NT2/D1 (cell line): ENCODE measurements around the gene MAN1B1.
A peak's percentile ranks its signal among the peaks of the same experiment; 100 is the strongest.

Experiments
- DNase-seq: peaks from one replicate; pipeline ENCODE4 v3.0.0-alpha.2; 2011; ENCODE audit warnings: low read depth, low spot score
- H3K27me3 ChIP-seq: 2 replicates; pipeline ENCODE4 v1.6.0; 2011; ENCODE audit warnings: mild to moderate bottlenecking; ENCODE audit not compliant: insufficient read length, insufficient read depth
- H3K36me3 ChIP-seq: 2 replicates; pipeline ENCODE4 v1.6.1; 2011; ENCODE audit warnings: mild to moderate bottlenecking, low read length, mixed read lengths; ENCODE audit not compliant: insufficient read depth, insufficient read length
- H3K4me1 ChIP-seq: 2 replicates; pipeline ENCODE4 v1.5.1; 2011; ENCODE audit not compliant: insufficient read depth, insufficient read length
- H3K4me3 ChIP-seq: 2 replicates; pipeline ENCODE4 v1.5.1; 2011; ENCODE audit warnings: low read depth; ENCODE audit not compliant: insufficient read length
- H3K9ac ChIP-seq: 2 replicates; pipeline ENCODE4 v1.6.0; 2011; ENCODE audit warnings: low read depth; ENCODE audit not compliant: insufficient read length
- H3K9me3 ChIP-seq: 2 replicates; pipeline ENCODE4 v1.5.1; 2011; ENCODE audit warnings: mild to moderate bottlenecking, low read length; ENCODE audit not compliant: insufficient read depth
- SUZ12 ChIP-seq: IDR thresholded peaks from 2 replicates; pipeline ENCODE4 v1.6.1; 2011; ENCODE audit not compliant: insufficient read length, insufficient read depth; ENCODE audit errors: extremely low read depth
- YY1 ChIP-seq: IDR thresholded peaks from 2 replicates; pipeline ENCODE4 v1.6.1; 2011; ENCODE audit not compliant: insufficient read length, insufficient read depth
- ZNF274 ChIP-seq: IDR thresholded peaks from 2 replicates; pipeline ENCODE4 v1.6.1; 2011; ENCODE audit warnings: mild to moderate bottlenecking, low read depth, low read length

Gene MAN1B1

DNA sequence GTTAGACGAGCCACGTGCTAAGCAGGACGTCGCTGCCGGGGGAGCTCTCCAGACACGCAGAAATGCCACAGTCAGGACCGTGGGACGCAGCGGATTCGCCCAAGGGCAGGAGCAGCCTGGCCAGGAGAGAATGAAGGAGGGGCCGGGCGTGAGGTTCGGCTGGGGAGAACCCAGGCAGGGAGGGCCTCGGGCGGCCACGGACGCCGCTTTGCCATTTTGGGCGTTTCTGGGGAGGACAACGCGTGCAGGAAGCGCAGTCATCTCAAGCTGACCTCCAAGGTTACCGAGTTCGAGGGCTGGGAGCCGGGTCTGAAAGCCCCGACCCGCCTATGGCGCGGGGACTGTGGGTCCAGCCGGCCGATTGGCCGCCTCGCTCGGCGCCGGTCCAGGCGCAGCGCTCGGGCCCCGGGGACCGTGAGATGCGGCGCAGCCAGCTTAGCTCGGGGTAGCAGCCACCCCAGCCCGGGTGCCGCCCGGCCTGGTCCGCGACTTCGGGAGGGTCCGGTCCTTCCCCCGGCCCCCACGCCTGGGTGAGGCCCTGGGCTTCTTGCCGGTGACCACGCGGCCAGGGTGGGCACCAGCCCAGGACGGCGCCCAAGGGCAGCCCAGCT lies 760 bp upstream of the MAN1B1 start:
- Histone ChIP-seq H3K9me3 (no peaks in the 10 kb centered on the region), H3K27me3 (no peaks in the 10 kb centered on the region), H3K4me1 (peaks cover 21% of the 10 kb centered on the region), H3K4me3 (peak overlapping the region; percentile 81), H3K9ac (peak overlapping the region; percentile 96), H3K36me3 (peaks cover 39% of the 10 kb centered on the region)
- no peak for DNase-seq
- TF ChIP-seq SUZ12: no peak
- TF ChIP-seq ZNF274: no peak
- TF ChIP-seq YY1: no peak

DNA sequence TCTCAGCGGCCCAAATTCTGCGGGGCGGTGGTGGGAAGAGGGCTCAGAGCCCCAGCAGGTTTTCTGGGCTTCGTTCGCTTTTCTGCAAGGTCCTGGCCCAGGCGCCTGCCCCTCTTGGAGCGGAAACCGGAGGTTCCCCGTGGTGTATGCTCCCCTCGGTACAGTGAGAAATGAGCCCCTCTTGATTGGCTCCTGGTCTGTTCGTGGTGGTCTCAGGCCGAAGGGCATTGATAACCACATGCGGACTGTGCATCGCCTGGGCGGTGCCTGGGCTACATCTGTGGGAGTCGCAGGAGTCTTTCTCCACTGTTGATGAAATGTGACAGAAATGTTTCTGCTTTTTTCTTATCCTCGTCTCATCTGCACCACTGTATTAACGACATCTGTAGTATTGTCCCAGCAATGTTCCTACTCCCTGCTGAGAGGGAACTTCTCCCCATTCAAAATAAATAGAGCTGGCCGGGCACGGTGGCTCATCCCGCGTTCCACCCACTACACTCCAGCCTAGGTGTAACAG lies 682 bp downstream of the MAN1B1 start:
- TF ChIP-seq YY1 (no peak), ZNF274 (no peak)
- Histone ChIP-seq H3K27me3 (no peaks in the 10 kb centered on the region), H3K4me1 (peaks cover 20% of the 10 kb centered on the region), H3K4me3 (peak overlapping the region; percentile 87), H3K36me3 (peaks cover 36% of the 10 kb centered on the region), H3K9ac (peak overlapping the region; percentile 93), H3K9me3 (no peaks in the 10 kb centered on the region)
- DNase-seq: no peak

DNA sequence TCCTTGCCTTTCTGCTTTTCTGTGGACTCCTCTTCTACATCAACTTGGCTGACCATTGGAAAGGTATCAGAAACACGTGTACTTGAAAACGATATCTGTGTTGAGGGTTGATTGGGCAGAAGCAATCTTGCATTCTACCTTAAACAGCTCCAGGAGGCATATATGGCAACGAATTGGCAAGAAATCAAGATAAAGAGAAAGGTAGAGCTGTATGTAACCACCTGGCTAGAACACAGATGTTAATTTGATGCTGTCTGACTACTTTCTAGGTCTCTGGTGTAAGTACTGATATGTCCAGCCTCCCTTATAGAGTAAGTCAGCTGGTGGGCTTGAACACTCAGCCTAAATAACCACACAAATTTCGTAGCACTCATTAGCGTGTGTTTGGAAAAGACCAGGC lies 1.3 kb downstream of the MAN1B1 start:
- Histone ChIP-seq H3K27me3 (no peaks in the 10 kb centered on the region), H3K9me3 (no peaks in the 10 kb centered on the region), H3K36me3 (peaks cover 35% of the 10 kb centered on the region), H3K9ac (peak overlapping the region; percentile 93), H3K4me1 (peaks cover 14% of the 10 kb centered on the region), H3K4me3 (peak overlapping the region; percentile 87)
- TF ChIP-seq ZNF274: no peak
- TF ChIP-seq YY1: no peak
- no peak for TF ChIP-seq SUZ12
- DNase-seq: no peak

DNA sequence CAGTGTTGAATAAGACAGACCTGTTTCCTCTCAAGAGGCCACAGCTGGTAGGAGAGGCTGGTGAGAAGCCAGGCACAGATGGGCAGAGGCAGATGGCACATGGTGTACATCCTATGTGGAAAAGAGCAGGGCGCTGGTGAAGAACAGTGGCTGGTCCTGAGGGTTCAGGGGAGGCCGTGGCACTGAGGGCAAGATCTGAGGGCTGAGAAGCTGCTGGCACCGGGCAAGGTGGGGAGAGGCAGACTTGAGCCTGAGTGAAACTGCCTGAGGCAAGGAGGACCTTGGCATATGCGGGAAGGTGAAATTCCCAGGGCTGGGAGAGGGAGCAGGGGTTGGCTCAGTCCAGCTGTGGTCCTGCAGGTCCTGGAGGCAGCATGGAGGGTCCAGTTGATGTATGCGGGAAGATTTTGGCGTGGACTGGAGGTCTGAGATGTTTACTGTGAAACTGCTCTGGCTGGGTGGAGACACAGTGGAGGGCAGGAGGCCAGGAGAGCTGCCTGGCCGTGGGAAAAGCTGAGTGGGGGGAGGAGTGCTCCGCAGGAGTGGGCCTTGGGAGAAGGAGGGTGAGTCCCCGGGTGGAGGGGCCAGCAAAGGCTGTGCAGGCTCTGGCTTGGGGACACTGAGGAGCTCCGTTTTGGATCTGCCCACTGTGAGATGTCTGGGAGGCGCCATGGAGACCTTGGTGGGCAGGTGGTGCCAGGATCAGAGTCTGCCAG lies 2.6 kb downstream of the MAN1B1 start:
- H3K4me1 ChIP-seq: peaks cover 6% of the 10 kb centered on the region
- peaks cover 34% of the 10 kb centered on the region for H3K36me3 ChIP-seq
- TF ChIP-seq ZNF274: no peak
- TF ChIP-seq SUZ12: no peak
- no peak for TF ChIP-seq YY1
- H3K9me3 ChIP-seq: no peaks in the 10 kb centered on the region
- peak overlapping the region; percentile 58 for H3K9ac ChIP-seq
- no peak for DNase-seq
- no peak overlapping the region for H3K4me3 ChIP-seq
- no peaks in the 10 kb centered on the region for H3K27me3 ChIP-seq

DNA sequence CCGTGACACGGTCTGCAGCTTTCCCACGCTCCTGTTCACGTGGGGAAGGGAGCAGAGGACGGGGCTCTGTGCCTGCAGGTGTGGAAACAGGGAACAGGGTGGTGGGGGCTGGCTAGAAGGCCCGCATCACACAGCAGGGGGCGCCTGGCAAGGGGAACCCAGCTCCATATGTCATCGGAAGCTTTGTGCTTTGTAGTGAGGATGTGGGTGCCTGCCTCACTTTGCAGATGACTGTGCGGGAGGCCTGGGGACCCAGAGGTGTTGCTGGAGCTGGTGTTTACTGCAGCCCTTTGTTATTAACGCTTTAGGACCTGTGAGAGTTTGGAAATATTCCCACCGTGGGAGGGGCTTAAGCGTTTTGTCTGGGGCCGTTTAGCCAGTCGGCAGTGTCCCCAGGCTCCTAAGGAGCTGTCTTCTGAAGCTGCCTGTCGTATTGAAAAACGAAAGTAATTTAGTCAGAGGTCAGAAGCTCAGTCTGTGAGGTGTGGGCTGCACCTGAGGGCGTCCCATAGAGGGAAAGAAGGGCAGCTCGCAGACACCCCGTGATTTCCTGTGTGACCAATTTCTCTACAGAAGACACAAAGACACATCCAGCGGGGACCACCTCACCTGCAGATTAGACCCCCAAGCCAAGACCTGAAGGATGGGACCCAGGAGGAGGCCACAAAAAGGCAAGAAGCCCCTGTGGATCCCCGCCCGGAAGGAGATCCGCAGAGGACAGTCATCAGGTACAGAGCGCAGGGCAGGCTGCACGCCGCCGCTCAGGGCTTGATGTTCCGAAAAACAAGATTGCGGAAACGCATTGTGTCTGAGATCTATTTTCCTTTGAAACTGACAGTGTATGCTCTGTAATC lies 9.1 kb downstream of the MAN1B1 start:
- TF ChIP-seq SUZ12 (no peak), ZNF274 (no peak), YY1 (no peak)
- Histone ChIP-seq H3K9ac (no peak overlapping the region), H3K9me3 (no peaks in the 10 kb centered on the region), H3K36me3 (peaks cover 60% of the 10 kb centered on the region), H3K27me3 (no peaks in the 10 kb centered on the region), H3K4me3 (no peak overlapping the region), H3K4me1 (peaks cover 2% of the 10 kb centered on the region)
- DNase-seq: no peak

DNA sequence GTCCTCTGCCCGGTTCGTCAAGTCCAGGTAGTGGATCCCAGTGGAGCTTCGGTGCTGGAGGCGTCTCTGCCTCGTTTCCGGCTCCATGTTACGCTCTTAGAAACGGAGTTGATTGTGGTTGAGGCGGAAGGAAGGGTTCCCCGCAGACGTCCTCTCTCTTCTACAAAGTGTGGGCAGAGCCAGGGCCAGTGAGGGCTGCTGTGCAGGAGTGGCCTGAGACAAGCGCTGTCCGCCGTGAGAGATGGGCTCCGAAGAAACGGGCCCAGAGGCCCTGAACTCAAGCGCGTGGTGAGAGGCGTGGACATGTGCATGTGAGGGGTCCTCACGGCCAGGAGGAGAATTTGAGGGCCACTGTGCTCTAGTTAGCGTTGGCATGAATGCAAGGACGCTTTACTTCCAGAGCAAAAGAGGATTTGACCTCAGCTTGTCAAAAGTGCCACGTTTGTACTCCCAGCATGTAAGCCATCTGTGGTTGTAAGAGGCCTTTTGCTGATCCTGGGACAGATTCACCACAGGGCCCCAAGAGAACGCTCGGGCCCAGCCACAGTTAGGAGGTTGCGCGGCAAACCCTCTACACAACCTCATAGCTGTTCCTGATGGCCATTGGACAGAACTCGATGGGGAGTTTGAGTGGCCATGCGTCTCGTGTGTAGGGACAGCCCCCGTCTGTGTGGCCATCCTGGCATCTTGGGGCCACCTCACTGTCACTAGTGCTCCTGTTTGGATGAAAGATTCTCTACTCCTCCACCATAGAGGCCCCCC lies 10.2 kb downstream of the MAN1B1 start:
- Histone ChIP-seq H3K9me3 (peaks cover 7% of the 10 kb centered on the region), H3K27me3 (no peaks in the 10 kb centered on the region), H3K36me3 (peaks cover 65% of the 10 kb centered on the region), H3K9ac (no peak overlapping the region), H3K4me1 (peaks cover 2% of the 10 kb centered on the region), H3K4me3 (no peak overlapping the region)
- no peak for TF ChIP-seq ZNF274
- TF ChIP-seq YY1: no peak
- TF ChIP-seq SUZ12: no peak
- no peak for DNase-seq
